ENCODE measurements around the gene TMEM115.

TMEM115 gene

DNA sequence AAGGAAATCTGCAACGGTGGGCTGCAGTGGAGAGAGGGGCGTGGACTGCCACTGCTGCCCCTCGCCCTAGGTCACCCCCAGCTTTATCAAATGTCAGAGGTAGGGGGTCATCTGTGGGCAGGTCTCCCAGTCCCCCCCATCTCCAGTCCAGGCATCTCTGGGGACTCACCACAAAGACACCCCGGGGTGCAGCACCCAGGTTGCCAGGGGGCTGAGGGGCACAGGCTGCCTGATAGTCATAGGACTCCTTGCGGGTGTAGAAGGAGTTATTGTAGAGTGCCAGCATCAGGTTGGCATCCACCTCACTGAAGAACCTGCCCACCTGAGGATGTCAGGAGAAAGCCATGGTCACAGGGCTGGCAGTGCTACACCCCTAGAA lies 6.5 kb upstream of the TMEM115 start:
- peak overlapping the region; percentile 4 for H3K9ac ChIP-seq (ENCODE audit: low read depth, low read length, poor library complexity)
- H2AFZ ChIP-seq (ENCODE audit: low read length) = peak overlapping the region; percentile 69

DNA sequence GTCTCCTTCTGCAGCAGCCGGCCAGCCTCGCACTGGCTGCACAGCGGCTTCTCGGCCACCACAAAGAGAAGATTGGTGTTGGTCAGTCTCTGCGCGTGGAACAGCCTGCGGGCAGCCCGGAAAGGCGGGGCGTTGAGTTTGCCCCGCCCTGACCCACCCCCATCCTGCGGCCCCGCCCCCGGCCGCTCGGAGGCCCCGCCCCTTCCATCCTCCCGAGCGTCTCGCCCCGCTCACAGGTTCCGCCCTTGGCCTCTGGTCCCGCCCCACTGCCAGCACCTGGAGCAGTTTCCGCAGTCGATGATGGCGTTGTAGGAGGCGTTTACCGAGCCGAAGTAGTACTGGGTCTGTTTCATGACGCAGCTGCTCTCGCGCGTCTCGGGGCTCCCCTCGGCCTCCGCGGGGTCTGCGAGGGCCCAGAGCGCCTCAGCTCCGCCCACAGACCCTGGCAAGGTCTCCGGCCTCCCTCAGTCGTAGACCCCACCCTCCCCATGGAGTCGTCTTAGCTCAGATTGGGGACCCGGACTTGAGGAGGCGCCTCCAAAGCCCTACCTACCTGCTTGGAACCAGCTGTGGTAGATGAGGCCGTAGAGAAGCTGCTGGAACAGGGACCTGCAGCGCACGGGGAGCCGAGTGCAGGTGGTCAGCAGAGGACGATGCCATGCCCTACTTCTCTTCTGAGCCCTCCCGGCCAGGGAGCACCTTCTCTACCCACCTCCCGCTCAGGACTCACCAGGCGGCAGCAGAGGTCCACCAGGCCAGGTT lies 5.9 kb upstream of the TMEM115 start:
- H2BK12ac ChIP-seq (ENCODE audit: low read length) = no peak overlapping the region
- H3K9me3 ChIP-seq (replicated peaks in 1 of 2; ENCODE audit: control insufficient read depth in 2 of 2, insufficient read depth in 1 of 2, low read depth in 1 of 2, low read length in 2 of 2) = no peaks in the 10 kb centered on the region
- peaks cover 0 to 67% (median 15%) of the 10 kb centered on the region in 3 experiments for H3K27me3 ChIP-seq (ENCODE audit: control insufficient read depth in 3 of 3, insufficient read depth in 3 of 3, low read depth in 1 of 3, low read length in 3 of 3)
- no peak overlapping the region for H4K91ac ChIP-seq (ENCODE audit: low read depth, low read length, poor library complexity)
- H3K79me1 ChIP-seq (ENCODE audit: low read depth, low read length) = peaks cover 2% of the 10 kb centered on the region
- H2BK15ac ChIP-seq (ENCODE audit: low read length) = peak overlapping the region; percentile 46
- H3K18ac ChIP-seq (ENCODE audit: low read length) = peak overlapping the region; percentile 94
- peak; percentile 72 for DNase-seq (ENCODE audit: low spot score)
- peak overlapping the region; percentile 87 for H3K23ac ChIP-seq (ENCODE audit: low read depth, low read length, poor library complexity)
- peak overlapping the region; percentile 28 to 79 for H3K4me3 ChIP-seq (ENCODE audit: low read length in 2 of 2)
- peaks cover 0 to 10% of the 10 kb centered on the region in 2 donors for H3K4me1 ChIP-seq (ENCODE audit: control insufficient read depth in 2 of 2, insufficient read depth in 1 of 2, low read depth in 1 of 2, low read length in 2 of 2)
- no peaks in the 10 kb centered on the region for H3K36me3 ChIP-seq (replicated peaks in 1 of 2; ENCODE audit: control insufficient read depth in 2 of 2, insufficient read depth in 2 of 2, low read length in 2 of 2)
- H3K4me2 ChIP-seq (ENCODE audit: insufficient read depth, low read length, poor library complexity, severe bottlenecking) = peak overlapping the region; percentile 95
- peak overlapping the region; percentile 97 for H2AK5ac ChIP-seq (ENCODE audit: low read depth, low read length)
- H2AFZ ChIP-seq (ENCODE audit: low read length) = peak overlapping the region; percentile 69
- H3K9ac ChIP-seq (ENCODE audit: low read depth, low read length, poor library complexity) = peak overlapping the region; percentile 96
- H2BK5ac ChIP-seq (ENCODE audit: low read length) = peak overlapping the region; percentile 93
- no peak overlapping the region for H3K4ac ChIP-seq (ENCODE audit: low read length)
- no peak overlapping the region for H4K8ac ChIP-seq (ENCODE audit: low read depth, low read length)
- H3K14ac ChIP-seq (ENCODE audit: low read length) = peak overlapping the region; percentile 2
- peak overlapping the region; percentile 54 for H2BK120ac ChIP-seq (ENCODE audit: low read depth, low read length)
- WGBS, 2 donors (ENCODE audit: extremely low coverage in 2 of 2, insufficient read length in 2 of 2, insufficient replicate concordance in 1 of 2) = no CpG with 5 or more reads among the region's 53 CpGs
- H3K27ac ChIP-seq (replicated peaks; ENCODE audit: low read length) = no peak overlapping the region

More for the DNA sequence above, 6.5 kb upstream of the TMEM115 start:
- Histone ChIP-seq H2AK5ac (ENCODE audit: low read depth, low read length) (peak overlapping the region; percentile 91), H2BK15ac (ENCODE audit: low read length) (peak overlapping the region; percentile 46), H4K8ac (ENCODE audit: low read depth, low read length) (no peak overlapping the region), H3K36me3 (replicated peaks in 1 of 2; ENCODE audit: control insufficient read depth in 2 of 2, insufficient read depth in 2 of 2, low read length in 2 of 2) (no peaks in the 10 kb centered on the region), H3K14ac (ENCODE audit: low read length) (peak overlapping the region; percentile 15), H3K18ac (ENCODE audit: low read length) (peak overlapping the region; percentile 94), H3K27ac (replicated peaks; ENCODE audit: low read length) (no peak overlapping the region), H2BK120ac (ENCODE audit: low read depth, low read length) (no peak overlapping the region), H4K91ac (ENCODE audit: low read depth, low read length, poor library complexity) (no peak overlapping the region), H3K79me1 (ENCODE audit: low read depth, low read length) (peaks cover 2% of the 10 kb centered on the region), H3K4me1 (ENCODE audit: control insufficient read depth in 2 of 2, insufficient read depth in 1 of 2, low read depth in 1 of 2, low read length in 2 of 2) (peaks cover 0 to 10% of the 10 kb centered on the region in 2 donors), H3K4ac (ENCODE audit: low read length) (no peak overlapping the region), H2BK12ac (ENCODE audit: low read length) (no peak overlapping the region), H3K4me3 (ENCODE audit: low read length in 2 of 2) (no peak overlapping the region), H2BK5ac (ENCODE audit: low read length) (no peak overlapping the region), H3K4me2 (ENCODE audit: insufficient read depth, low read length, poor library complexity, severe bottlenecking) (peak overlapping the region; percentile 95), H3K23ac (ENCODE audit: low read depth, low read length, poor library complexity) (peak overlapping the region; percentile 1), H3K27me3 (ENCODE audit: control insufficient read depth in 3 of 3, insufficient read depth in 3 of 3, low read depth in 1 of 3, low read length in 3 of 3) (peaks cover 0 to 67% (median 15%) of the 10 kb centered on the region in 3 experiments), H3K9me3 (replicated peaks in 1 of 2; ENCODE audit: control insufficient read depth in 2 of 2, insufficient read depth in 1 of 2, low read depth in 1 of 2, low read length in 2 of 2) (no peaks in the 10 kb centered on the region)
- WGBS, 2 donors (ENCODE audit: extremely low coverage in 2 of 2, insufficient read length in 2 of 2, insufficient replicate concordance in 1 of 2) = no CpG with 5 or more reads among the region's 5 CpGs
- DNase-seq (ENCODE audit: low spot score) = no peak

DNA sequence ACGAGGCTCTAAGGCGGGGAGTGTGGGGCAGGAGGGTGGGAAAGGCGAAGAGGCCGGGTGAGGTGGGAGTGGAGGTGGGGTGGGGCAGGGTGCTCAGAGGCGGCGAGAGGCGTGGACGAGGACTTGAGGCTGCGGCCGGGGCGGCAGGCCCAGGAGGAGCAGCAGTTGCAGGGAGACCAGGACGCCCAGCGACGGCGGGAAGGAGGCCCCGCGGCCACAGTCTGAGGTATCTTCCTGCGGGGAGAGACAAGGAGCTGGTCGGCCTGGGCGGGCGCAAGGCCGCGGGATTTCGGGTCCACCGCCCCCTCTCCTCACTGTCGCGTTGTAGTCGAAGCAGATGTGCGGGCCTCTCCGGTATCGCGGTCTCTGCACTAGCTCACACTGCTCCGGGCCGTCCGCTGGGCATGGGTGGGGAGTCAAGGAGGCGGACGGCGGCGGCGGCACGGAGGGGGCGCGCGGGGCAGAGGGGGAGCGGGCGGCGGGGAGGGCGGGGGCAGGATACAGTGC lies 5.3 kb upstream of the TMEM115 start:
- Histone ChIP-seq H3K18ac (ENCODE audit: low read length) (peak overlapping the region; percentile 96), H3K9ac (ENCODE audit: low read depth, low read length, poor library complexity) (peak overlapping the region; percentile 96), H2BK12ac (ENCODE audit: low read length) (no peak overlapping the region), H2BK5ac (ENCODE audit: low read length) (peak overlapping the region; percentile 93), H3K4me2 (ENCODE audit: insufficient read depth, low read length, poor library complexity, severe bottlenecking) (peak overlapping the region; percentile 95), H4K8ac (ENCODE audit: low read depth, low read length) (peak overlapping the region; percentile 72), H3K4me1 (ENCODE audit: control insufficient read depth in 2 of 2, insufficient read depth in 1 of 2, low read depth in 1 of 2, low read length in 2 of 2) (peaks cover 4 to 13% of the 10 kb centered on the region in 2 donors), H3K9me3 (replicated peaks in 1 of 2; ENCODE audit: control insufficient read depth in 2 of 2, insufficient read depth in 1 of 2, low read depth in 1 of 2, low read length in 2 of 2) (no peaks in the 10 kb centered on the region), H3K4ac (ENCODE audit: low read length) (peak overlapping the region; percentile 41), H2BK15ac (ENCODE audit: low read length) (peak overlapping the region; percentile 99), H2AK5ac (ENCODE audit: low read depth, low read length) (peak overlapping the region; percentile 97), H3K23ac (ENCODE audit: low read depth, low read length, poor library complexity) (peak overlapping the region; percentile 87), H3K27me3 (ENCODE audit: control insufficient read depth in 3 of 3, insufficient read depth in 3 of 3, low read depth in 1 of 3, low read length in 3 of 3) (peaks cover 0 to 63% (median 15%) of the 10 kb centered on the region in 3 experiments), H2BK120ac (ENCODE audit: low read depth, low read length) (peak overlapping the region; percentile 54), H2AFZ (ENCODE audit: low read length) (peak overlapping the region; percentile 69), H3K79me1 (ENCODE audit: low read depth, low read length) (peaks cover 2% of the 10 kb centered on the region), H4K91ac (ENCODE audit: low read depth, low read length, poor library complexity) (no peak overlapping the region), H3K27ac (replicated peaks; ENCODE audit: low read length) (no peak overlapping the region), H3K4me3 (ENCODE audit: low read length in 2 of 2) (peak overlapping the region; percentile 28 to 75), H3K36me3 (replicated peaks in 1 of 2; ENCODE audit: control insufficient read depth in 2 of 2, insufficient read depth in 2 of 2, low read length in 2 of 2) (no peaks in the 10 kb centered on the region), H3K14ac (ENCODE audit: low read length) (peak overlapping the region; percentile 9)
- no CpG with 5 or more reads among the region's 48 CpGs for WGBS, 2 donors (ENCODE audit: extremely low coverage in 2 of 2, insufficient read length in 2 of 2, insufficient replicate concordance in 1 of 2)
- DNase-seq (ENCODE audit: low spot score) = no peak

DNA sequence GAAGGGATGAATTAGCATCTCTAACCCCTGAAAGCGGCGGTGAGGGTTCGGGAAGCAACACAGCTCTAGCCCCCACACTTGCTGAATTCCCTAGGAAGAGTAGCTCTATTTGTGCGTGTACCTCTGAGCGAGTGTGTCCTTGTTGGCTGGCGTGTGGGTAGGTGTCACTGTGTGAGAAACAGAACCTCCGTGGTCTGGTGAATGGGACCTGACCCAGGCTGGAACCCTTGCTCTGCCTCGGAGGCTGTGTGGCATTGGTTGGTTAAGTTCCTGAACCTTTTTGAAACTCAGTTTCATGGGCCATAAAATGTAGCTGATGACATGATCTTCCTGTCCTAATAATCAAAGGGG lies 414 bp upstream of the TMEM115 start:
- H3K9ac ChIP-seq (ENCODE audit: low read depth, low read length, poor library complexity) = no peak overlapping the region

More for the DNA sequence above, 414 bp upstream of the TMEM115 start:
- Histone ChIP-seq H2BK15ac (ENCODE audit: low read length) (no peak overlapping the region), H3K4me1 (ENCODE audit: control insufficient read depth in 2 of 2, insufficient read depth in 1 of 2, low read depth in 1 of 2, low read length in 2 of 2) (peaks cover 27 to 35% of the 10 kb centered on the region in 2 donors), H3K27me3 (ENCODE audit: control insufficient read depth in 3 of 3, insufficient read depth in 3 of 3, low read depth in 1 of 3, low read length in 3 of 3) (peaks cover 0 to 25% (median 8%) of the 10 kb centered on the region in 3 experiments), H4K8ac (ENCODE audit: low read depth, low read length) (no peak overlapping the region), H2AK5ac (ENCODE audit: low read depth, low read length) (peak overlapping the region; percentile 21), H3K14ac (ENCODE audit: low read length) (no peak overlapping the region), H3K18ac (ENCODE audit: low read length) (peak overlapping the region; percentile 5), H3K79me1 (ENCODE audit: low read depth, low read length) (peaks cover 17% of the 10 kb centered on the region), H3K9me3 (replicated peaks in 1 of 2; ENCODE audit: control insufficient read depth in 2 of 2, insufficient read depth in 1 of 2, low read depth in 1 of 2, low read length in 2 of 2) (no peaks in the 10 kb centered on the region), H3K4ac (ENCODE audit: low read length) (no peak overlapping the region), H4K91ac (ENCODE audit: low read depth, low read length, poor library complexity) (no peak overlapping the region), H2BK120ac (ENCODE audit: low read depth, low read length) (no peak overlapping the region), H2BK12ac (ENCODE audit: low read length) (no peak overlapping the region), H3K4me2 (ENCODE audit: insufficient read depth, low read length, poor library complexity, severe bottlenecking) (peak overlapping the region; percentile 82), H2BK5ac (ENCODE audit: low read length) (no peak overlapping the region), H2AFZ (ENCODE audit: low read length) (peak overlapping the region; percentile 92), H3K4me3 (ENCODE audit: low read length in 2 of 2) (peak overlapping the region; percentile 33 to 96), H3K36me3 (replicated peaks in 1 of 2; ENCODE audit: control insufficient read depth in 2 of 2, insufficient read depth in 2 of 2, low read length in 2 of 2) (peaks cover 22 to 35% of the 10 kb centered on the region in 2 donors), H3K23ac (ENCODE audit: low read depth, low read length, poor library complexity) (no peak overlapping the region), H3K27ac (replicated peaks; ENCODE audit: low read length) (no peak overlapping the region)
- no peak for DNase-seq (ENCODE audit: low spot score)
- WGBS, 2 donors (ENCODE audit: extremely low coverage in 2 of 2, insufficient read length in 2 of 2, insufficient replicate concordance in 1 of 2) = no CpG with 5 or more reads among the region's 8 CpGs

Measured in neuronal stem cell (in vitro differentiated cells).